ENCODE results near the gene RNF10.
A peak's percentile ranks its signal among the peaks of the same experiment; 100 is the strongest.
"Not testable (repeated sequence)": the region's sequence is repeated elsewhere in the genome, so short reads cannot be mapped to it uniquely, and the experiment has no call there.

The RNF10 gene

GRCh38 chr12:120580787-120581723, 46.9 kb downstream of the RNF10 start, which contains the start of gene POP5:
Gene POP5, minus strand, starts transcription at chr12:120581402. Its CDS starts 40 bp downstream, at chr12:120581362.
- peak; percentile 86 for DNase-seq (ENCODE audit: low read depth)

- DNase-seq (ENCODE audit: low read depth), result no peak
Measured at GRCh38 chr12:120581998-120582397, 47.8 kb downstream of the RNF10 start.

GRCh38 chr12:120583478-120584030, 49.4 kb downstream of the RNF10 start:
- peak; percentile 55 for DNase-seq (ENCODE audit: low read depth)

- peak; percentile 20 for DNase-seq (ENCODE audit: low read depth)
Measured at GRCh38 chr12:120584343-120585149, 50.4 kb downstream of the RNF10 start.

GRCh38 chr12:120586206-120586605, 52.0 kb downstream of the RNF10 start:
- DNase-seq (ENCODE audit: low read depth), result no peak

- no peak for DNase-seq (ENCODE audit: low read depth)
Measured at GRCh38 chr12:120586860-120587259, 52.7 kb downstream of the RNF10 start.

- DNase-seq (ENCODE audit: low read depth), result no peak
Measured at GRCh38 chr12:120588371-120588770, 54.2 kb downstream of the RNF10 start.

GRCh38 chr12:120588948-120589930, 55.1 kb downstream of the RNF10 start:
- no peak for DNase-seq (ENCODE audit: low read depth)

GRCh38 chr12:120590741-120591407, 56.7 kb downstream of the RNF10 start:
- DNase-seq (ENCODE audit: low read depth), result no peak

GRCh38 chr12:120592121-120593049, 58.2 kb downstream of the RNF10 start:
- no peak for DNase-seq (ENCODE audit: low read depth)

GRCh38 chr12:120596901-120597300, 62.7 kb downstream of the RNF10 start:
- no peak for DNase-seq (ENCODE audit: low read depth)

GRCh38 chr12:120597861-120598260, 63.7 kb downstream of the RNF10 start:
- DNase-seq (ENCODE audit: low read depth), result no peak

GRCh38 chr12:120598674-120599463, 64.7 kb downstream of the RNF10 start:
- no peak for DNase-seq (ENCODE audit: low read depth)

GRCh38 chr12:120599672-120600552, 65.8 kb downstream of the RNF10 start:
- DNase-seq (ENCODE audit: low read depth), result no peak

GRCh38 chr12:120602416-120602815, 68.3 kb downstream of the RNF10 start:
- not testable (repeated sequence) for DNase-seq (ENCODE audit: low read depth)

GRCh38 chr12:120610560-120610959, 76.4 kb downstream of the RNF10 start:
- no peak for DNase-seq (ENCODE audit: low read depth)

GRCh38 chr12:120611534-120611933, 77.4 kb downstream of the RNF10 start:
- not testable (repeated sequence) for DNase-seq (ENCODE audit: low read depth)

- no peak for DNase-seq (ENCODE audit: low read depth)
Measured at GRCh38 chr12:120614848-120615247, 80.7 kb downstream of the RNF10 start.

All from stimulated activated CD8-positive, alpha-beta memory T cell treated with anti-CD3 and anti-CD28 coated beads, Interleukin-12 subunit alpha, Interleukin-12 subunit beta, amount 100 ng/mL, for 4 hours (primary cell).